Nephron progenitor cell (in vitro differentiated cells): ENCODE results near the gene FNDC11.

Source experiments
- DNase-seq: peaks from one replicate; pipeline ENCODE4 v3.0.0; 2021
- H3K27ac Mint-ChIP-seq: 2 replicates; pipeline ENCODE4 v1.8.0; 2021; ENCODE audit warnings: mild to moderate bottlenecking, moderate library complexity, mixed read lengths
- H3K27me3 Mint-ChIP-seq: 2 replicates; pipeline ENCODE4 v1.8.0; 2021; ENCODE audit warnings: mild to moderate bottlenecking, low read depth, mixed read lengths; ENCODE audit not compliant: poor library complexity
- H3K36me3 Mint-ChIP-seq: 2 replicates; pipeline ENCODE4 v1.8.0; 2021; ENCODE audit warnings: low read depth, mixed read lengths
- H3K4me1 Mint-ChIP-seq: 2 replicates; pipeline ENCODE4 v1.8.0; 2021; ENCODE audit warnings: mixed read lengths
- H3K4me3 Mint-ChIP-seq: 2 replicates; pipeline ENCODE4 v1.8.0; 2021; ENCODE audit warnings: mild to moderate bottlenecking, moderate library complexity, mixed read lengths
- H3K9me3 Mint-ChIP-seq: 2 replicates; pipeline ENCODE4 v1.8.0; 2021; ENCODE audit warnings: mild to moderate bottlenecking, moderate library complexity, mixed read lengths
- CTCF ChIP-seq: fragments of 200-600 bp; sonication (generic); IDR thresholded peaks from 2 replicates; pipeline ENCODE4 v1.5.0; 2021; ENCODE audit warnings: antibody characterized with exemption

The FNDC11 gene

GRCh38 chr20:63602321-63602720 lies 48.4 kb downstream of the FNDC11 start:
- no peaks in the 10 kb centered on the region for H3K4me1 Mint-ChIP-seq
- TF ChIP-seq CTCF: no peak
- peaks cover 50% of the 10 kb centered on the region for H3K36me3 Mint-ChIP-seq

More at GRCh38 chr20:63602321-63602720, 48.4 kb downstream of the FNDC11 start:
- Mint-ChIP-seq H3K27me3 (no peaks in the 10 kb centered on the region), H3K27ac (no peak overlapping the region), H3K4me3 (no peak overlapping the region), H3K9me3 (peaks cover 4% of the 10 kb centered on the region)
- no peak for DNase-seq
